ENCODE measurements around the gene DNAH3.

DNA sequence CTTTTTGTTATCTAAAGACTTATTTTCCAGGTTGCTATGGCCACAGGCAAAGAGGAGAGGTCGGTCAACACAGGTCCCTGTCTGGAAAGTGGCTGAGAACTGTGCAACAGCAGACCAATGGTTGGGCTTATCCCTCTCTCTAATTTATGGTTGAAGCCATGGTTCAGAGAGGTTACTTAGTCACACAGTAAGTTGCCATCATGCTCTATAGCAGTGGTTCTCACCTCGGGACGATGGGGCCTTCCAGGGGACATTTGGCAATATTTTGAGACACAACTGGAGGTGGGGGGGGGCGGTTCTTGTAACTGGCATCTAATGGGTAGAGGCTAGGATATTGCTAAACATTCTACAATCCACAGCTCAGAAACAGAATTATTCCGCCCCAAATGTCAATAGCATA lies 7.0 kb upstream of the DNAH3 start:
- TF ChIP-seq, protein P1, sequence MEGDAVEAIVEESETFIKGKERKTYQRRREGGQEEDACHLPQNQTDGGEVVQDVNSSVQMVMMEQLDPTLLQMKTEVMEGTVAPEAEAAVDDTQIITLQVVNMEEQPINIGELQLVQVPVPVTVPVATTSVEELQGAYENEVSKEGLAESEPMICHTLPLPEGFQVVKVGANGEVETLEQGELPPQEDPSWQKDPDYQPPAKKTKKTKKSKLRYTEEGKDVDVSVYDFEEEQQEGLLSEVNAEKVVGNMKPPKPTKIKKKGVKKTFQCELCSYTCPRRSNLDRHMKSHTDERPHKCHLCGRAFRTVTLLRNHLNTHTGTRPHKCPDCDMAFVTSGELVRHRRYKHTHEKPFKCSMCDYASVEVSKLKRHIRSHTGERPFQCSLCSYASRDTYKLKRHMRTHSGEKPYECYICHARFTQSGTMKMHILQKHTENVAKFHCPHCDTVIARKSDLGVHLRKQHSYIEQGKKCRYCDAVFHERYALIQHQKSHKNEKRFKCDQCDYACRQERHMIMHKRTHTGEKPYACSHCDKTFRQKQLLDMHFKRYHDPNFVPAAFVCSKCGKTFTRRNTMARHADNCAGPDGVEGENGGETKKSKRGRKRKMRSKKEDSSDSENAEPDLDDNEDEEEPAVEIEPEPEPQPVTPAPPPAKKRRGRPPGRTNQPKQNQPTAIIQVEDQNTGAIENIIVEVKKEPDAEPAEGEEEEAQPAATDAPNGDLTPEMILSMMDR (IDR thresholded peaks at IDR 0.05; ENCODE audit: low read depth, low read length), result no peak
- no peak for TF ChIP-seq POLR2A (IDR thresholded peaks at IDR 0.05; ENCODE audit: extremely low read depth, insufficient read length)

Measured in NB4 (cell line).